ENCODE data around the gene PCSK4.

The PCSK4 gene

DNA sequence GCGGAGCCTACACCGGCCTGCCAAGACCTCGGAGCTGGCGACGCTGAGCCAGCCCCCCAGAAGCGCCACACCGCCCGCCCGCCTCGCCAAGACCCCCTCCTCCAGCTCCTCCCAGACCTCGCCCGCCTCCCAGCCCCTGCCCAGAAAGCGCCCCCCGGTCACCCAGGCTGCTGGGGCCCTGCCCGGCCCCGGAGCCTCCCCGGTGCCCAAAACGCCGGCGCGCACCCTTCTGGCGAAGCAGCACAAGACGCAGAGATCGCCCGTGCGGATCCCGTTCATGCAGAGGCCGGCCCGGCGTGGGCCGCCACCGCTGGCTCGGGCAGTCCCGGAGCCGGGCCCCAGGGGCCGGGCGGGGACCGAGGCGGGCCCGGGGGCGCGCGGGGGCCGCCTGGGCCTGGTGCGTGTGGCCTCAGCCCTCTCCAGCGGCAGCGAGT lies 21.3 kb downstream of the PCSK4 start:
- H3K9me3 ChIP-seq: no peaks in the 10 kb centered on the region
- no peak overlapping the region for H3K4me3 ChIP-seq (ENCODE audit: low read depth, low read length)
- H3K4me1 ChIP-seq: peaks cover 8% of the 10 kb centered on the region
- no peaks in the 10 kb centered on the region for H3K27me3 ChIP-seq
- peaks cover 15% of the 10 kb centered on the region for H3K36me3 ChIP-seq
- TF ChIP-seq, protein P1, sequence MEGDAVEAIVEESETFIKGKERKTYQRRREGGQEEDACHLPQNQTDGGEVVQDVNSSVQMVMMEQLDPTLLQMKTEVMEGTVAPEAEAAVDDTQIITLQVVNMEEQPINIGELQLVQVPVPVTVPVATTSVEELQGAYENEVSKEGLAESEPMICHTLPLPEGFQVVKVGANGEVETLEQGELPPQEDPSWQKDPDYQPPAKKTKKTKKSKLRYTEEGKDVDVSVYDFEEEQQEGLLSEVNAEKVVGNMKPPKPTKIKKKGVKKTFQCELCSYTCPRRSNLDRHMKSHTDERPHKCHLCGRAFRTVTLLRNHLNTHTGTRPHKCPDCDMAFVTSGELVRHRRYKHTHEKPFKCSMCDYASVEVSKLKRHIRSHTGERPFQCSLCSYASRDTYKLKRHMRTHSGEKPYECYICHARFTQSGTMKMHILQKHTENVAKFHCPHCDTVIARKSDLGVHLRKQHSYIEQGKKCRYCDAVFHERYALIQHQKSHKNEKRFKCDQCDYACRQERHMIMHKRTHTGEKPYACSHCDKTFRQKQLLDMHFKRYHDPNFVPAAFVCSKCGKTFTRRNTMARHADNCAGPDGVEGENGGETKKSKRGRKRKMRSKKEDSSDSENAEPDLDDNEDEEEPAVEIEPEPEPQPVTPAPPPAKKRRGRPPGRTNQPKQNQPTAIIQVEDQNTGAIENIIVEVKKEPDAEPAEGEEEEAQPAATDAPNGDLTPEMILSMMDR (IDR thresholded peaks at IDR 0.05; ENCODE audit: low read depth, low read length): no peak
- DNase-seq: no peak

DNA sequence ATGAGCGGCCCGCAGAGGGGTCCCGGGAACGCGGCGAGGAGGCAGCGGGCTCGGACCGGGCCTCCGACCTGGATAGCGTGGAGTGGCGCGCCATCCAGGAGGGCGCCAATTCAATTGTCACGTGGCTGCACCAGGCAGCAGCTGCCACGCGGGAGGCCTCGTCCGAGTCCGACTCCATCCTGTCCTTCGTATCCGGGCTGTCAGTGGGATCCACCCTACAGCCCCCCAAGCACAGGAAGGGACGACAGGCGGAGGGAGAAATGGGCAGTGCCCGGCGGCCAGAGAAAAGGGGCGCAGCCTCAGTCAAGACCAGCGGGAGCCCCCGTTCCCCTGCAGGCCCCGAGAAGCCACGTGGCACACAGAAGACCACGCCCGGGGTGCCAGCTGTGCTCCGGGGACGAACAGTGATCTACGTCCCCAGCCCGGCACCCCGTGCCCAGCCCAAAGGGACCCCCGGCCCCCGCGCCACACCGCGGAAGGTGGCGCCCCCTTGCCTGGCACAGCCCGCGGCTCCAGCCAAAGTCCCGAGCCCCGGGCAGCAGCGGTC lies 21.8 kb downstream of the PCSK4 start:
- Histone ChIP-seq H3K4me1 (peaks cover 8% of the 10 kb centered on the region), H3K9me3 (no peaks in the 10 kb centered on the region), H3K27me3 (no peaks in the 10 kb centered on the region), H3K36me3 (peaks cover 15% of the 10 kb centered on the region), H3K4me3 (ENCODE audit: low read depth, low read length) (no peak overlapping the region)
- no peak for DNase-seq
- TF ChIP-seq, protein P1 (IDR thresholded peaks at IDR 0.05; ENCODE audit: low read depth, low read length): no peak

DNA sequence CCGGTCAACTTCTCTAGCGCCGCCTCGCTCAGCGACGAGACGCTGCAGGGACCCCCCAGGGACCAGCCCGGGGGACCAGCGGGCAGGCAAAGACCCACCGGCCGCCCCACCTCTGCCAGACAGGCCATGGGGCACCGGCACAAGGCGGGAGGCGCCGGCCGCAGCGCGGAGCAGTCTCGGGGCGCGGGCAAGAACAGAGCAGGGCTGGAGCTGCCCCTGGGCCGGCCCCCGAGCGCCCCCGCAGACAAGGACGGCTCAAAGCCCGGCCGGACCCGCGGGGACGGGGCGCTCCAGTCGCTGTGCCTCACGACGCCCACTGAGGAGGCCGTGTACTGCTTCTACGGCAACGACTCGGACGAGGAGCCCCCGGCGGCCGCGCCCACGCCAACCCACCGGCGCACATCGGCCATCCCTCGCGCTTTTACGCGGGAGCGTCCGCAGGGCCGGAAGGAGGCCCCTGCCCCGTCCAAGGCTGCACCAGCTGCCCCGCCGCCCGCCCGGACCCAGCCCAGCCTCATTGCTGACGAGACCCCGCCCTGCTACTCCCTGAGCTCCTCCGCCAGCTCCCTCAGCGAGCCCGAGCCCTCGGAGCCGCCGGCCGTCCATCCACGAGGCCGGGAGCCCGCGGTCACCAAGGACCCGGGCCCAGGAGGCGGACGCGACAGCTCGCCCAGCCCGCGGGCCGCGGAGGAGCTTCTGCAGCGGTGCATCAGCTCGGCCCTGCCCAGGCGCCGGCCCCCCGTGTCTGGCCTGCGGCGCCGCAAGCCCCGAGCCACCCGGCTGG lies 22.5 kb downstream of the PCSK4 start:
- Histone ChIP-seq H3K36me3 (peaks cover 15% of the 10 kb centered on the region), H3K27me3 (no peaks in the 10 kb centered on the region), H3K4me1 (peaks cover 1% of the 10 kb centered on the region), H3K9me3 (no peaks in the 10 kb centered on the region), H3K4me3 (ENCODE audit: low read depth, low read length) (no peak overlapping the region)
- TF ChIP-seq, protein P1 (IDR thresholded peaks at IDR 0.05; ENCODE audit: low read depth, low read length): no peak
- no peak for DNase-seq

DNA sequence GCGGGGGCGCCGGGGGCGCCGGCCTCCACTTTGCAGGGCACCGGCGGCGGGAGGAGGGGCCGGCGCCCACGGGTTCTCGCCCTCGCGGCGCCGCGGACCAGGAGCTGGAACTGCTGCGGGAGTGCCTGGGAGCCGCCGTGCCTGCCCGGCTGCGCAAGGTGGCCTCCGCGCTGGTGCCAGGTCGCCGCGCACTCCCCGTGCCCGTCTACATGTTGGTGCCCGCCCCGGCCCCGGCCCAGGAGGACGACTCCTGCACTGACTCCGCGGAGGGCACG lies 23.0 kb downstream of the PCSK4 start:
- Histone ChIP-seq H3K36me3 (peaks cover 15% of the 10 kb centered on the region), H3K4me1 (no peaks in the 10 kb centered on the region), H3K4me3 (ENCODE audit: low read depth, low read length) (no peak overlapping the region), H3K27me3 (no peaks in the 10 kb centered on the region), H3K9me3 (no peaks in the 10 kb centered on the region)
- TF ChIP-seq, protein P1 (IDR thresholded peaks at IDR 0.05; ENCODE audit: low read depth, low read length): no peak
- DNase-seq: no peak

DNA sequence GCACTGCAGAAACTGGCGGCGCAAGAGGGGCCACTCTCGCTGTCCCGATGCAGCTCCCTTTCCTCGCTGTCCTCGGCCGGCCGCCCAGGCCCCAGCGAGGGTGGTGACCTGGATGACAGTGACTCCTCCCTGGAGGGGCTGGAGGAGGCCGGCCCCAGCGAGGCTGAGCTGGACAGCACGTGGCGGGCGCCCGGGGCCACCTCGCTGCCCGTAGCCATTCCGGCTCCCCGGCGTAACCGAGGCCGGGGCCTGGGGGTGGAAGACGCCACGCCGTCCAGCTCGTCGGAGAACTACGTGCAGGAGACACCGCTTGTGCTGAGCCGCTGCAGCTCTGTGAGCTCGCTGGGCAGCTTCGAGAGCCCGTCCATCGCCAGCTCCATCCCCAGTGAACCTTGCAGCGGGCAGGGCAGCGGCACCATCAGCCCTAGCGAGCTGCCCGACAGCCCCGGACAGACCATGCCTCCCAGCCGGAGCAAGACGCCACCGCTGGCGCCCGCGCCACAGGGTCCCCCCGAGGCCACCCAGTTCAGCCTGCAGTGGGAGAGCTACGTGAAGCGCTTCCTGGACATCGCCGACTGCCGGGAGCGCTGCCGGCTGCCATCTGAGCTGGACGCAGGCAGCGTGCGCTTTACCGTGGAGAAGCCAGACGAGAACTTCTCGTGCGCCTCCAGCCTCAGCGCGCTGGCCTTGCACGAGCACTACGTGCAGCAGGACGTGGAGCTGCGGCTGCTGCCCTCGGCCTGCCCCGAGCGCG lies 23.5 kb downstream of the PCSK4 start:
- no peaks in the 10 kb centered on the region for H3K4me1 ChIP-seq
- TF ChIP-seq, protein P1 (IDR thresholded peaks at IDR 0.05; ENCODE audit: low read depth, low read length): no peak
- no peak overlapping the region for H3K4me3 ChIP-seq (ENCODE audit: low read depth, low read length)
- peaks cover 15% of the 10 kb centered on the region for H3K36me3 ChIP-seq
- no peaks in the 10 kb centered on the region for H3K9me3 ChIP-seq
- no peak for DNase-seq
- H3K27me3 ChIP-seq: no peaks in the 10 kb centered on the region

DNA sequence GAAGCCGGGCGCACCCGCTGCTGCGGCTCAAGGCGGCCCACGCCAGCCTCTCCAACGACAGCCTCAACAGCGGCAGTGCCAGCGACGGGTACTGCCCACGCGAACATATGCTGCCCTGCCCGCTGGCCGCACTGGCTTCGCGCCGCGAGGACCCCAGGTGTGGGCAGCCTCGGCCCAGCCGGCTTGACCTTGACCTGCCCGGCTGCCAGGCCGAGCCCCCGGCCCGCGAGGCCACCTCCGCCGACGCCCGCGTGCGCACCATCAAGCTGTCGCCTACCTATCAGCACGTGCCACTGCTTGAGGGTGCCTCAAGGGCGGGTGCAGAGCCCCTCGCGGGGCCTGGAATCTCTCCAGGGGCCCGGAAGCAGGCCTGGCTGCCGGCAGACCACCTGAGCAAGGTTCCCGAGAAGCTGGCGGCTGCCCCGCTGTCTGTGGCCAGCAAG lies 24.1 kb downstream of the PCSK4 start:
- no peak for DNase-seq
- TF ChIP-seq, protein P1 (IDR thresholded peaks at IDR 0.05; ENCODE audit: low read depth, low read length): no peak
- H3K9me3 ChIP-seq: no peaks in the 10 kb centered on the region
- no peak overlapping the region for H3K4me3 ChIP-seq (ENCODE audit: low read depth, low read length)
- H3K36me3 ChIP-seq: peaks cover 18% of the 10 kb centered on the region
- no peaks in the 10 kb centered on the region for H3K4me1 ChIP-seq
- no peaks in the 10 kb centered on the region for H3K27me3 ChIP-seq
